ENCODE data around the gene BLVRA.
A peak's percentile ranks its signal among the peaks of the same experiment; 100 is the strongest.
"Not testable (repeated sequence)": the region's sequence is repeated elsewhere in the genome, so short reads cannot be mapped to it uniquely, and the experiment has no call there.

Gene BLVRA

GRCh38 chr7:43790834-43791233, 32.4 kb downstream of the BLVRA start:
- FAIRE-seq: no peak

GRCh38 chr7:43791665-43792064, 33.2 kb downstream of the BLVRA start:
- no peak for FAIRE-seq
- no peak for DNase-seq (ENCODE audit: extremely low spot score, insufficient read length, low read depth)

More at GRCh38 chr7:43790834-43791233, 32.4 kb downstream of the BLVRA start:
- DNase-seq (ENCODE audit: extremely low spot score, insufficient read length, low read depth): no peak

GRCh38 chr7:43792471-43793150, 34.1 kb downstream of the BLVRA start:
- no peak for DNase-seq (ENCODE audit: extremely low spot score, insufficient read length, low read depth)

GRCh38 chr7:43799605-43800004, 41.1 kb downstream of the BLVRA start:
- no peak for FAIRE-seq
- DNase-seq (ENCODE audit: extremely low spot score, insufficient read length, low read depth): no peak

More at GRCh38 chr7:43792471-43793150, 34.1 kb downstream of the BLVRA start:
- FAIRE-seq: no peak

- no peak for DNase-seq (ENCODE audit: extremely low spot score, insufficient read length, low read depth)
- FAIRE-seq: no peak
These were observed 45.4 kb downstream of the BLVRA start for GRCh38 chr7:43803865-43804264.

- FAIRE-seq (no peak), DNase-seq (ENCODE audit: extremely low spot score, insufficient read length, low read depth) (no peak)
These were observed 49.9 kb downstream of the BLVRA start for GRCh38 chr7:43808410-43808809.

GRCh38 chr7:43810195-43810941, 51.9 kb downstream of the BLVRA start:
- DNase-seq (ENCODE audit: extremely low spot score, insufficient read length, low read depth); FAIRE-seq: not testable (repeated sequence)

GRCh38 chr7:43815373-43815772, 56.9 kb downstream of the BLVRA start:
- DNase-seq (ENCODE audit: extremely low spot score, insufficient read length, low read depth) (no peak), FAIRE-seq (no peak)

GRCh38 chr7:43816046-43816797, 57.7 kb downstream of the BLVRA start:
- DNase-seq (ENCODE audit: extremely low spot score, insufficient read length, low read depth); FAIRE-seq: not testable (repeated sequence)

- DNase-seq (ENCODE audit: extremely low spot score, insufficient read length, low read depth); FAIRE-seq: not testable (repeated sequence)
These were observed 64.9 kb downstream of the BLVRA start for GRCh38 chr7:43823425-43823824.

- no peak for FAIRE-seq
- no peak for DNase-seq (ENCODE audit: extremely low spot score, insufficient read length, low read depth)
These were observed 65.5 kb downstream of the BLVRA start for GRCh38 chr7:43823941-43824340.

- not testable (repeated sequence) for DNase-seq (ENCODE audit: extremely low spot score, insufficient read length, low read depth); FAIRE-seq
These were observed 66.0 kb downstream of the BLVRA start for GRCh38 chr7:43824513-43824912.

- FAIRE-seq: no peak
- DNase-seq (ENCODE audit: extremely low spot score, insufficient read length, low read depth): no peak
These were observed 66.5 kb downstream of the BLVRA start for GRCh38 chr7:43824963-43825362.

- FAIRE-seq (no peak), DNase-seq (ENCODE audit: extremely low spot score, insufficient read length, low read depth) (no peak)
These were observed 66.9 kb downstream of the BLVRA start for GRCh38 chr7:43825391-43825808.

- not testable (repeated sequence) for DNase-seq (ENCODE audit: extremely low spot score, insufficient read length, low read depth); FAIRE-seq
These were observed 72.4 kb downstream of the BLVRA start for GRCh38 chr7:43830917-43831316.

GRCh38 chr7:43834463-43835251, 76.2 kb downstream of the BLVRA start:
- DNase-seq (ENCODE audit: extremely low spot score, insufficient read length, low read depth) (no peak), FAIRE-seq (peak; percentile 87)

- DNase-seq (ENCODE audit: extremely low spot score, insufficient read length, low read depth) (no peak), FAIRE-seq (no peak)
These were observed 79.8 kb downstream of the BLVRA start for GRCh38 chr7:43838201-43838658.

GRCh38 chr7:43843296-43843695, 84.8 kb downstream of the BLVRA start:
- no peak for DNase-seq (ENCODE audit: extremely low spot score, insufficient read length, low read depth)
- FAIRE-seq: no peak

- FAIRE-seq (no peak), DNase-seq (ENCODE audit: extremely low spot score, insufficient read length, low read depth) (no peak)
These were observed 85.8 kb downstream of the BLVRA start for GRCh38 chr7:43844257-43844656.

- FAIRE-seq: no peak
These were observed 86.2 kb downstream of the BLVRA start for GRCh38 chr7:43844662-43845061.

More at GRCh38 chr7:43844662-43845061, 86.2 kb downstream of the BLVRA start:
- DNase-seq (ENCODE audit: extremely low spot score, insufficient read length, low read depth): no peak
